DLD1 (cell line): ENCODE data around the gene RPH3AL.

Experiments used
- in situ Hi-C: cut with HindIII; loops from 2 replicates; pipeline ENCODE4 v1.10.0; 2017; ENCODE audit warnings: low sequenced_read_pairs

The RPH3AL gene

DNA sequence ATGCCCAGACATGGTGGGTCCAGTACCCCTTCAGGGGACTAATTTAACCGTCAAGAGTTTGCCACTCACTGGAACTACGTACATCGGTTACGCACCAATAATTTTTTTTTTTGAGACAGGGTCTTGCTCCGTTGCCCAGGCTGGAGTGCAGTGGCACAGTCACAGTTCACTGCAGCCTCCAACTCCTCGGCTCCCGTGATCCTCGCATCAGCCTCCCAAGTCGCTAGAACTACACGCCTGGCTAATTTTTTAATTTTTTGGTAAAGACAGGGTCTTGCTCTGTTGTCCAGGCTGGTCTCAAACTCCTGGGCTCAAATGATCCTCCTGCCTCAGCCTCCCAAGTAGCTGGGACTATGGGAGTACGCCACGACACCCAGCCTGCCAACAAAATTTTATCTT is 15.6 kb downstream of the RPH3AL start:
- in situ Hi-C loops: no loop called here

DNA sequence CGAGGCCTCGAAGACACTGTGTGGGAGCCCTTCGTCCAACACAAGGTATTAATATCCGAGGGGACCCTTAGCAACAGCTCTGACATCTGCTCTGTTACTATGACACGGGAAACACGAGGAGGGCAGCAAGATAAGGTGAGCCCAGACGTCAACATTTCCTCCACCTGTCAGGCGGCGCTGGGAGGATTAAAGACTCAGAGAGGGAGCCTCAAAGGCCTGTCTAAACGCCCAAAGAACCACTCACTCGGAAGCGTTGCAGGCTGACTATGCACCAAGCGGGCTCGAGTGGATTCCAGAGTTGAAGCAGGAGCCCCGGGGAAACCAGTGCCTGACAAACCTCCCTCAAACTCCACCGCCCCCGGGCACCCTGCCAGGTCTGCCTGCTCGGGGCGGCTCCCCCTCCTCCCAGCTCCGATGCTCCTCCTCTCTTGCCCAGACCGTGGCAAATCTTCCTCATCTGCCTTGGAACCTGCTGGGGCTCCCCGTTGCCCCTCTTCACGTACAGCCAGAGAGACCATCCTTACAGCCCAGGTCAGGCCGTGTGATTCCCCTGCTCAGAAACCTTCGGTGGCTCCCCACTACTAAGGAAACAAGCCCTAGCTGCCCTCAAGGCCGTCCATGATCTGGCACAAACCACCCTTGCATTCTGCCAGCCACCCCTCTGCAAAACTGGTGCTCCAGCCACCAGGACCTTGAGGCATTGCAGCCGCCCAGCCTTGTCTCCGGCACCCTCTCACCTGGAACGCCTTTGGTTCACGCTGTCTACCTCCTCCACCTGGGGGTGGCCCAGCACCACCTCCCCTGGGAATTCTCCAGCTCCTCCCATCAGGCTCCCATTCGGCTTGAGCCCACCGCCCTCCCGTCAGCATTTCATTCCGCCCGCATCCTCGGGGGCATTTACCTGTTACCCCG is 16.2 kb downstream of the RPH3AL start:
- in situ Hi-C loops: no loop called here

DNA sequence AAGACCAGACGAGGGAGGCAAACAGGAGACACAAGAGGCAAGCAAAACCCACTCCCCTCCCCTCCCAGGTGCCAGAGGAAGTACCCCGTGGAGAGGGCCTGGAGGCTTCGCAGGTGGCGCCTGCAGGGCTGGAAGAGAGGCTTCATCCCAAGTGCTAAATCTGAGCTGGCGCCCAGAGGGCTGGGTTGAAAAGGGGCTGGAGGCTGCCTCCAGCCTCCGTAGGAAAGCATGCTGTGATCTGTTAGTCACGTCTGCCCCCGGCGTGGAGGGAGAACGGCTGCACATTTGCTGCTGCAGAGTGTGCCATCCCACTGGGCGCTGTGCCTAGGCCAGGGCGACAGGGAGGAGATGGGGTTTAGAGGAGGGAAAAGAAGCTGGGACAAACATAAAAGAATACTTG is 16.9 kb downstream of the RPH3AL start:
- in situ Hi-C loops: no loop called here

DNA sequence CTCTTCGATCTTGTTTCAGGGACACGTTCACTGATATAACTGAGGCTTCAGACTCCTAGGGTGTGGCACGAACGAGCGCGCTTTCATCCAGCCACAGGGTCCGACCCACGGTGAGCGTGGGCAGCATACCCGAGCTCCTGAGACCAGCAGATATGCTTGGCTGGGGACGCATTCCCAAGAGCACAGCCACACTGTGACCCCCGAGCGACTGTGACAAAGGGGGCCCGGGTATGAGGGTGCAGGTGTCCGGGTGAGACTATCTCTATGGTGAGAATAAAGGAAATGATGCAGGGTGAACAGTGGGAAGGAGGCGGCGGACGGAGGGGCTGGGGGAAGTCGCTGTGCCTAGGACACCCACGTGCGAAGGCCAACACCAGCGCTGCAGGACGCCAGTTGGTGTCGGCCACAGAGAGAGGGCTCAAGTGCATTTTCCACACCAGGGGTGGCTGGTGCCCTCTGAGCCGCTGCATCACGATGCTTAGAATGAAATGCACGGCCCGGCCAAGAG is 17.6 kb downstream of the RPH3AL start:
- in situ Hi-C loops: no loop called here

DNA sequence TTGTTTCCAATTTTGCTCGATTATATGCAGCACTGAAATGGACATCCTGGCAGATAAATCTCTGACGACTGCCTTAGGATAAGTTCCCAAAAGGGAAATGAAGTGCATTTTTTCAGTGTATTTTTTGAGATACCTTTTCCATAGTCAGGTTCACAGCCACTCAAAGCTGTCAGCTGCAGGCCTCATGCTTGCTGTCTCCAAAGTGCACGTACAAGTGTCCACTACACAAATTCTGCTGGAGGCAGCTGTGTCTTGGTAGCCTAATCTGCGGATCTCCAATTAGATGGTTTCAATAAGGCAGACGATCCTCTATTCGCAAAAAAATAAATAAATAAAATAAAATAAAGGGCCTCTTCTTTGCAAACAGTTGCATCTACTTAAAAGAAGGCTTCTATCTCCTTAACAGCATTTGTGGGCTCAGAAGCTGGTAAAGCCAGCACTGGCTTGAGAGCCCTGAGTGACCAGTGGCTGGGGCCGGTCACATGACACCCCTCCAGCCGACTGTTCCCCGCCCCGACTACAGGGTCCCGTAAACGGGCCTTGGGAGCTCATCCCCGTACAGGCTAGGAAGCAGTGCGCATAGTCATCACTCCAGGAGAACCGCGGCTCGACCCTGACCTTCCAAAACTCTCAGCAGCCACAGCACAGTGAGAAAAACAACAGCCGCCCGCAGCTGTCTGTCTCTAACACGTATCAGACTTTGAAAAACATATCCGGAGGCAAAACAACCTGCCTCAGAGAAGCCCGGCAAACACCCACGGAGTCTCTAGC is 18.8 kb downstream of the RPH3AL start:
- in situ Hi-C loops: no loop called here

DNA sequence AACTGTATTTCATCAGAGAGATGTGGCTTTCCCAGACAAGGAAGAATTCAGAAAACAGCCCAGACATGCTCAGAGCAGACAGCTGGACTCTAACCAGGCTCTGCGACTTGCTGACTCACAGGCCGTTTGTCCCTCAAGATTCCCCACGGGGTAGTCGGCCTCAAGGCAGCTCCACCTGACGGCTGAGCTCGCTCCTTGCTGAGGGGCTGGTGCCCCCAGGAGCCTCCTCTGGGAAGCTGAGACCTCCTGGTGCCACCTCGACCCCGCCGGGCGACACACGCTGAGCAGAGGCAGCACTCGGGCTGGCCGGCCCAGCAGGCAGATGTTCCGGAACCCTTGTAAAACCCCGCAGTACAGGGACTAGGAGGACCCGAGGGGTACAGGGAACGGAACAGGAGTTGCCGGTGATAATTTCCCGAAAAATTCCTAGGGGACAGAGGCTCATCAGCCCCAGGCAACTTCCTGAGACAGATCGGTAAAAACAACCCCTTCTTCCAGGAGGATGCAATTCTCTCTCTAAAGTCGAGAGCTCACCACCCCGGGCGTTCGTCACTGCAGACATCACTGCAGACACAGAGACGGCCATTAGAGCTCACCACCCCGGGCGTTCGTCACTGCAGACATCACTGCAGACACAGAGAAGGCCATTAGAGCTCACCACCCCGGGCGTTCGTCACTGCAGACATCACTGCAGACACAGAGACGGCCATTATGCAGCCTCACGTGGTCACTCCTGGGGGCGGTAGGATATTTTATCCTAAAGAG is 19.9 kb downstream of the RPH3AL start:
- in situ Hi-C loops: no loop called here

DNA sequence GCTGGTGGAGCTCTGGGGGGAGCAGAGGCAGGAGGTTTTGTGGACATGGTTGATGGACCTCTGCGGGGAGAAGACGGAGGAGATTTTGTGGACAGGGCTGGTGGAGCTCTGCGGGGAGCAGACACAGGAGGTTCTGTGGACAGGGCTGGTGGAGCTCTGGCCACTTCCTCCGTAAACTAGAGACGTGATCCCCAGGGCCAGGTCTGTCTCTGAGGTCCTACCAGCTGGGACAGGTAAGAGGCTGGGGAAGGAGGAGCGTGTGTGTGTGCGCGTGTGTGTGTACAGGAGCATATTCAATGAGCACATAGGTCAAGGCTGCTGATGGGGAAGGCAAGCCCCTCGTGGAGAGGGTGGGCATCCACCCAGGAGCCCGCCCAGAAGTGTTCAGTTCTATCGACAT is 20.6 kb downstream of the RPH3AL start:
- in situ Hi-C loops: no loop called here

DNA sequence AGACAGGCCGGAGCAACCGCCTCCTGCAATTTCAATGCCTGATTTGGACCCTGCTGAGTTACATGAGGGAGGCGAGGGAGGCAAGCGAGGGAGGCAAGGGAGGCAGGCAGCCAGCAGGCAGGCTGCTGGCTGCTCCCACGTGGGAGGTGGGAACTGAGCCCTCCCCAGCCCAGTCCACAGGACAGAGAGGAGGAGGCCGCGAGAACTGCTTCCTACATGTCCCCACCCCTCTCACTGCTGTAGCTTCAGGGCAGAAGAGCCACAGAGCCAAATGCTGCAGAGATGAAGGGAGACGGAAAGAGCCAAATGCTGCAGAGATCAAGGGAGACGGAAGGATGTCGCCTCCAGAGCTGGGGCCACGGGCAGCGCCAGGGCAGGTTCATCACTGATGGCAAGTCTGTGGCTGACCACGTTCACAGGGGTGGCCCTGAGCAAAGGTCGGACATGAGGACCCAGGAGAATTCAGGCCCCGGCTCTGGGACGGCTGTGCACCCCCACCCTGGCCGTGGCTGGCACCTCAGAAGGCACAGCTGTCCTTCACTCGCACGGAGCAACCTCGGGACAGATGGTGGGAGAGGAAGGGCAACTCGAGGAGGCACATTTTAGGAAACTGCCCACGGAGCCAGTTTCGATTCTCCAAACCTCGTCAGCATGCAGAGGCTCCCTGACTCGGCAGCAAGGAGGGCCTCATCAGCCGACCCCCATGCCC is 21.5 kb downstream of the RPH3AL start:
- in situ Hi-C loops: no loop called here

DNA sequence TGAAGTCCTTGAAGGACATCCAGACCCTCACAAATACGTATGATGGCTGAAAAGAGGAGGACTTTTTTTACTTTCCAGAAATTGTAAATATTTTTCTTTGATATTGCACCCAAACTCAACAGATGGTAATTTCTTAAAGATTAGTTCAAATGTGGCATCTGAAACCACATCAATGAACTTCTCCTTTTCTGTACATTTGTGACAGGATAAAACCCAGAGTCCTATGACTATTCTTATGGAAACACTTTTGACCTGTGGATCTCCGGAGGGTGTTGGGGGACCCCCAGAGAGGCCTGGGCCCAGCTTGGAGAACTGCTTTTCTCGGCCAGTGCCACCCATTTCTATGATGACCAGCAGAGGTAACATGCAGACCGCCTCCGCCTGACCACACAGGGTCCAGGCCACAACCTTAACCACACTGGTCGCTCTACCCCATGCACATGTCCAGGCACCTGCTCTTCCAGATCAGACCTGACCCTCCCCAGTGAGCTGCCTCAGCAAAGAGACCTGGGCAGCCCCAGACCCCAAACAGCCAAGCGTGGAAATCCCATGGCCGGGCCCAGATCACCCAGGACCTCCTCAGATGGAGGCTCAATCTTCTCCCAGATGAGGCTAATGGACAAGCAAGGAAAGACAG is 22.7 kb downstream of the RPH3AL start:
- in situ Hi-C loops: no loop called here

DNA sequence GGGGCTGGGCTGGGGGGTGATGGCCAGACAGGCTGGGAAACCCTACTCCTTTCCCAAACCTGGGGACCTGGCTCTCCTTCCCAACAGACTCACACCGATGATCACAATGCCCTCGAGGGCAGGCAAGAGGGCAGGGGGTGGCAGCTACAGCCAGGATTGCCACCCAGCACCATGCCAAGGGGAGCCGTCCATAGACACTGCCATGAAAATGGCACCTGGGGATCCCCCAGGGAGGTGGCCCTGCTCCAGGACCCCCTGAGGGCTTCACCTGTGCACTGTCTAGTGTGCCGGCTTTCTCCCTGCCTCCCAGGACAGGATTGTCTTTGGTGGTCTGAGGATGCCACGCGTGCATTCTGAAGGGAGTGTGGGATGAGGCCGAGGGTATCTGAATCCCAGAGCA is 24.6 kb downstream of the RPH3AL start:
- in situ Hi-C loops: no loop called here

DNA sequence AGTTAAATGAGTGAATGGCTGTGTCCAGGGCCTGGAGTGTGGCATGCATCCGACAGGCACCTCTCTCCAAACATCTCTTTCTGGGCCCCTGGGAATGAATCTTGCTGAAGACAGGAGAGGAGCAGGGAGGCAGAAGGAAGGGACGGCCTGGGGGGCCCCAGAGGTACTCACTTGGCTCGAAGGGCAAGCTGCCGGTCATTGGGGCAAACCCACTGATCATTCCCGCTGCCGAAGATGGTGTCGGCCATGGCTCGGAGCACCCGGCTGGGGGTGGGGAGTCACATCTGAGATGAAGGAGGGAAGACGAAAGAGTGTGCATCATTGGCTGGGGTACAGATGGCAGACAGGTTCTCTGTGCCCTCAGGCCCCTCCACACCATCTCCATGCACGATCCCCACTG is 25.3 kb downstream of the RPH3AL start:
- in situ Hi-C loops: no loop called here

DNA sequence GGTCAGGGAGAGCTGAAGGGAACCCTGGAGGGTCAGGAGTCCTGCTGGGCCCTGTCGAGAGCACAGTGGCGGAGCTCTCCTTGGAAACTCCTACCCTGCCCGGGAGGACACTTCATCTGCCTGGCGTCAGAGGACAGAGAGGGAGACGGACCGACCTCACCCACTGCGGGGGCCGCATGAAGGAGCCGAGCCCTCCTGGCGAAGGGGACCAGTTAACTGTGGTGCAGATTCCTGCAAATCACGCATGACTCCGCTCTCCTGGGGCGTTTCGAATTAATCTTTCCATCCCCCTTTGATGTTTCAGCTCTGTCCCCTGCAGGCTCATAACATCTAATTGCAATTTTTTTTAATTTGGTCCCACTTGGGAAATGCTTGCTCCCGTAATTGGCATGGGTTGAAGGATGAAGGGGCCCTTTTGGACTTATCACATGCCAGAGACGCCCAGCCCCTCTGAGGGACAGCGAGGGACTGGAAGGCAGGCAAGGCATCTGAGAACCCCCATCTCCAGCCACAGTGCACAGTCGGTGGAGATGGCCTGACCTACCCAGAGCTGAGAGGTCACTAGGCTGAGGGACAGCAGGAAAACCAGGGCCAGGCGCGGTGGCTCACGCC is 26.5 kb downstream of the RPH3AL start:
- in situ Hi-C loops: no loop called here

DNA sequence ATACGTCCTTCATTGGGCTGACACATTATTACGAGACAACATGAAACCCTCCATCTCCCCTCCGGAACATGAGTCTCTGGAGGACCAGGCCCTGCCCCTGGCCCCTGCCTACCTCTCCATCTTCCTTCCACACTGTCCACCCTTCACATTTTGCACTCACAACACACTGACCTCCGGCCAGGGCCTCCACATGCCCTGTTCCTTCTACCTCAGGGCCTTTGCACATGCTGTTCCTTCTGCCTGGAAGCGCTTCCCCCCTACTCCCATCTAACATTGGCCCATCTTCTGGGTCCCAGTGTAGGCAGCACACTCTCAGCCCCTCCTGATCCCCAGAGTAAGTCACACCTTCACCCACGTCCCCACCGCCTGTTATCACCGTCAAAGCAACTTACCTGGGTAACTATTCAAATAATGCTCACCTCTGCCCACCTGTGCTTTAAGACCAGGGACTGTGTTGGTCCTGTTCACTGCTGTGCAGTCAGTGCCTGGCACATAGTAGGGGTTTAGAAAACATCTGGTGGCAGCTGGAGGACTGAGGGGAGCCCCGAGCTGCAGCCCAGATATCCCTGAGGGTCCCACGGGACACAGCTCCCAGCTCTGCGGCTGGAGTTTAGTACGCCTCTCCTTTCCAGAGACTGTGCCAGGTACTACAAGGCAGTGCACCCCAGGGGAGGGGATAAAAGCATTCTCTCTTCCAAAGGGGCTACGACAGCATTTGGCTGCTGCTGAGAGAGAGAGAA is 27.2 kb downstream of the RPH3AL start:
- in situ Hi-C loops: no loop called here

DNA sequence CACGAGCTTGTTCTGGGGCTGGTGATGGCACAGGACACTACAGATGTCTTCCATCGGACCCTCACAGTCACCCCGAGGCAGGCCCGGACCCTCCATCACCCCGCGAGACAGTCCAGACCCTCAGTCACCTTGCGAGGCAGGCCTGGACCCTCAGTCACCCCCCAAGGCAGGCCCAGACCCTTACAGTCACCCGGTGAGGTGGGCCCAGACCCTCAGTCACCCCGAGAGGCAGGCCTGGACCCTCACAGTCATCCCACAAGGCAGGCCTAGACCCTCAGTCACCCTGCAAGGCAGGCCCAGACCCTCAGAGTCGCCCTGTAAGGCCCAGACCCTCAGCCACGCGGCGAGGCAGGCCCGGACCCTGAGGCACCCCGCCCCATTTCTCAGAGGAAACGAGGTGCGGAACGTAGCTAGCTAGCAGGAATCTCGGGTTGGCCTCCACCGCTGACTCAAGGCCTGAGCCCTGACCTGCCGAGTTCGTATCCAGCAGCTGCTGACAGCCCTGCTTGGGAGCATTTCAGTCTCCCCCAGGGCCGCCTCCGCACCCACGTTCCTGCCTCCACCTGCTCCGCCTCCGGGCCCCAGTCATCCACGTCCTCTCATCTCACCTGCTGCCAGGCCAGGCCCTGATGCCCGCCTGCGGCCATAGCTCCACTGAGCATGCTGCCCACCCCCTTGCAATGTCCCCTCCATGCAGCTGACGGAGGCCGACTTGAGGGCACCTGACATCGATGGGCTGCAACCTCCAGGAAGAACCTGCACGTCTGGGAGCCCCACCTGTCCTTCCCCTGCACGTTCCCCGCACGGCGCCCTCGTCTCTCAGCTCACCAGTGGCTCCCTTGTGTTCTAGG is 28.7 kb downstream of the RPH3AL start:
- in situ Hi-C loops: no loop called here

DNA sequence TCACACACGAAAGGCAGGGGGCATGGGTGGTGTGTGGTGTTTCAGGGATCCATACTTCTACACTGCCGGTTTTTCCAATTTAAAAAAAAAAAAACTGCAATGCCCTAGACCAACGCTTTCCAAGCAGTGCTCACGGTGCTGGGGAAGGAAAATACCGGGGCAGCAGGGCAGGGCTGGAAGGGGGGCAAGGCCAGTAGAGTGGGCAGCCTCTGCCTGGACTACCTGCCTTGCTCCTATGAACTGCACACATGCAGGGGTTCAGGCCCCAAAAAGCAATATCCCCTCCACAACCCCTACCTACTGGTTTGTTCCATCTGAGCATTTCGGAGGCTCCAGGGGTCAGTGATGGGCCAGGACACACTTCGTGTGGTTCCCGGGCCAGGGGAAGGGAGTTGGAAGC is 29.4 kb downstream of the RPH3AL start:
- in situ Hi-C loops: no loop called here

DNA sequence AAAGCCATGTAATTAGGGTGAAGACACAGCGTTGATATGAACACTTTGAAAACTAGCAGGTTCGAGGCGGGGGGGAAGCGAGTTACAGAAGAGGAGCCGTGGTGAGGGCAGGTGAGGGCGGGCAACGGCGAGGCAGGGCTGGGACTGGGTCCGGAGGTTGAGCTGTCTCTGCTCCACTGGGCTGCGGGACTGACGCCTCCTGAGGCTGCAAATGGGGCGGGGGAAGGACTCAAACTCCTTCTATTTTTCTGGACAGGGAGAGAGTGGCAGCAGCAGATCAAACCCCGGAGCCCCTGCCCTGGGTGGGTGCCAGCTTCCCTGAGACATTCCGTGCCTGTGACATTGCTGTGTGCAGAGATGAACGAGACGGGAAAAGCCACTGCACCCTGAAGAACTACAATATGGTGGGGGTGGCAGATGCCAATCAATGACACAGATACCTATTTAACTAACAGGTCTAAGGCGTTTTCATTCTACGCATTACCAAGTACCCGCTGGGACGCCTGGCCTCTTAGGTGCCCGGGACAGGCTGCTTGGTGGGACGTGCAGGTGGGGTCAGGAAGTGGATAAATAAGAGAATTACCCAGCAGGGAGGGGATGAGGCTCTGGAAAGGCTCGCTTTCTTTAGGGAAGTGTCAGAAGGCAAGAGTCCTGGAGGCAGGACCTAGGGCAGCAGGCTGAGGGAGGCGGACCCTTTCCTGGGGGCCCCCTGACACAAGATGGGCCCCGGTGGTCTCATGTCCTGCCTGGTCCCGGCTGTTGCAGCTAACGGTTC is 30.4 kb downstream of the RPH3AL start:
- in situ Hi-C loops: no loop called here

DNA sequence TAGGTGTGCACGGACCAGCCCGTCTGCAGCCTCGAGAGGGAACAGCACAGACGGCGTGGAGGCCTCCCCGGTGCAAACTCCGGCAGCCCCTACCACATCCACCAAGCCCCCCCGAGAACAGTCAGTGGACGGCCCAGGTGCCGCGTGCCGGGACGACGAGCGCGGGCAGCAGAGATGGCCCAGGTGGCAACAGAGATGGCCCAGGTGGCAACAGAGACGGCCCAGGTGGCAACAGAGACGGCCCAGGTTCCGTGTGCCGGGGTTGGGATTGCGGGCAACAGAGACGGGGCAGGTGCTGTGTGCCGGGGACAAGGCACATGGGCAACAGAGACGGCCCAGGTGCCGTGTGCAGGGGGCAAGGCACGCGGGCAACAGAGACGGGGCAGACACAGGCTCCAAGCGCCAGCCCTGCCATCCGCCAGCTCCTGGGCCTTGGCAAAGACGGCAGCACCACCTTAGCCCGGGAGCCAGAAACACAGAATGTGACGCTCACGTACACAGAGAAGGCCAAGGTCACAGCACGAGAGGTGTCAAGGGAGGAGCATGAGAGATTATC is 31.1 kb downstream of the RPH3AL start:
- in situ Hi-C loops: no loop called here
